Spleen (tissue), 11 donors: Measurements from ENCODE around the gene STAP2. TPM values are rescaled to one million over a fixed set of nuclear protein-coding genes. Genes with fewer than 3 reads are reported as not detected.

Source experiments
- DNase-seq: peaks from one replicate; pipeline ENCODE4 v3.0.0-alpha.2; 2020
- H3K27ac ChIP-seq, 8 donors: fragments of 200-600 bp; sonication (generic) in 7 of 8; 1 replicate in 4 of 8; 2 replicates in 4 of 8; pipeline versions ENCODE4 v1.5.0 to v1.8.0; 2016 to 2021; ENCODE audit warnings: inconsistent platforms in 4 of 8, mild to moderate bottlenecking in 4 of 8, moderate library complexity in 1 of 8
- H3K27me3 ChIP-seq, 7 donors: fragments of 200-600 bp; sonication (generic) in 6 of 7; replicated peaks in 1 of 7; 1 replicate in 4 of 7; 2 replicates in 3 of 7; pipeline versions ENCODE4 v1.5.0 to v1.8.0; 2016 to 2021; ENCODE audit warnings: inconsistent platforms in 3 of 7, mild to moderate bottlenecking in 1 of 7
- H3K36me3 ChIP-seq, 6 donors: fragments of 200-600 bp; sonication (generic) in 5 of 6; 1 replicate in 4 of 6; 2 replicates in 2 of 6; pipeline versions ENCODE4 v1.5.0 to v1.8.0; 2016 to 2021; ENCODE audit warnings: inconsistent platforms in 2 of 6
- H3K4me1 ChIP-seq, 6 donors: fragments of 200-600 bp; sonication (generic) in 5 of 6; 1 replicate in 3 of 6; 2 replicates in 3 of 6; pipeline versions ENCODE4 v1.5.0 to v1.8.0; 2016 to 2021; ENCODE audit warnings: inconsistent platforms in 3 of 6
- H3K4me3 ChIP-seq, 8 donors: fragments of 200-600 bp; sonication (generic) in 7 of 8; 1 replicate in 4 of 8; 2 replicates in 4 of 8; pipeline versions ENCODE4 v1.5.0 to v1.8.0; 2016 to 2021; ENCODE audit warnings: inconsistent platforms in 4 of 8, mild to moderate bottlenecking in 4 of 8, moderate library complexity in 2 of 8
- H3K9me3 ChIP-seq, 8 donors: fragments of 200-600 bp; sonication (generic) in 7 of 8; 1 replicate in 4 of 8; 2 replicates in 4 of 8; pipeline versions ENCODE4 v1.5.0 to v1.8.0; 2016 to 2021; ENCODE audit warnings: inconsistent platforms in 4 of 8
- CTCF ChIP-seq, 11 experiments: fragments of 200-600 bp in 7 of 11; fragments of 450-650 bp in 4 of 11; sonication (generic) in 4 of 11; IDR thresholded peaks in 8 of 11; conservative IDR thresholded peaks in 3 of 11; 1 replicate in 7 of 11; 2 replicates in 4 of 11; pipeline versions ENCODE4 v1.4.0 to v1.8.0; 2016 to 2021; ENCODE audit warnings: antibody characterized with exemption in 11 of 11, inconsistent platforms in 4 of 11, mild to moderate bottlenecking in 1 of 11
- POLR2A ChIP-seq, 3 donors: fragments of 450-650 bp; IDR thresholded peaks; one replicate each; pipeline ENCODE4 v1.5.1; 2017; ENCODE audit warnings: antibody characterized with exemption in 3 of 3, mild to moderate bottlenecking in 1 of 3
- POLR2AphosphoS5 ChIP-seq, 3 donors: sonication (generic); formaldehyde crosslinking; IDR thresholded peaks; one replicate each; pipeline ENCODE4 v1.5.1; 2017; ENCODE audit warnings: antibody characterized with exemption in 3 of 3
- WGBS, 5 donors: extraction: QIAGEN DNeasy Blood & Tissue Kit in 3 of 5; methylation state at CpG; one replicate each; pipeline versions ENCODE4 v1.1.5 to v1.1.7; 2013 to 2018; 5-methylcytosine and 5-hydroxymethylcytosine counted together
- intact Hi-C: fragments of 100-400 bp; cut with DNase I; formaldehyde crosslinking; loops from one replicate; pipeline ENCODE4 v1.15.0; 2023; ENCODE audit warnings: low total_unique reads
- polyA plus RNA-seq, 3 donors: library from polyadenylated mRNA; stranded (reverse); fragments of 200-250 nt; gene quantifications; one replicate each; pipeline ENCODE4 v1.2.1, GENCODE V29; 2013
- total RNA-seq, 7 donors: library from RNA; depleted of rRNA in 3 of 7; stranded (reverse); fragments of >200 nt in 3 of 7; fragmentation: NEBNext Ultra II Directional in 4 of 7; extraction: Animal tissue kit (Norgen Biotek cat#: 25700) in 4 of 7; gene quantifications; one replicate each; pipeline versions ENCODE4 v1.1.0 to v1.2.1, GENCODE V29; 2016 to 2021
- donor health status: healthy with polysubstance abuse.
- donor health status: DM: no; HTN: no; CAD: no; lungs with moderate emphysema.
- donor health status: DM: no; HTN: no; CAD: no.
- donor health status: Bipolar disorder and iron deficiency.
- donor health status: healthy.
- donor health status: DM: no; HTN: no; CAD: no.
- donor health status: DM: yes; HTN: yes; CAD: no.

The STAP2 gene
- total and polyA plus RNA-seq, 10 donors = 0.79 to 5.1 (median 2.1) TPM; not detected in 1

GRCh38 chr19:4320419-4320818, 18.2 kb downstream of the STAP2 start:
- peaks cover 0 to 26% (median 0%) of the 10 kb centered on the region in 7 donors for H3K27me3 ChIP-seq
- WGBS, 5 donors = 86 to 95% (median 95%) methylated on average over 2 of the region's 2 CpGs
- DNase-seq = no peak
- no peak for TF ChIP-seq POLR2A (IDR thresholded peaks at IDR 0.05)
- no peak for TF ChIP-seq POLR2AphosphoS5 (IDR thresholded peaks at IDR 0.05)
- no peak for TF ChIP-seq CTCF (IDR thresholded peaks at IDR 0.05 in 8 of 11, conservative IDR thresholded peaks at IDR 0.05 in 3 of 11)
- H3K9me3 ChIP-seq = peaks cover 0 to 36% (median 3%) of the 10 kb centered on the region in 8 donors
- no peaks in the 10 kb centered on the region for H3K36me3 ChIP-seq
- no peaks in the 10 kb centered on the region for H3K4me1 ChIP-seq
- intact Hi-C loops = no loop called here
- no peak overlapping the region for H3K4me3 ChIP-seq
- H3K27ac ChIP-seq = no peak overlapping the region

GRCh38 chr19:4319067-4319718, 19.4 kb downstream of the STAP2 start:
- DNase-seq = no peak
- Histone ChIP-seq H3K27me3 (peaks cover 0 to 26% (median 0%) of the 10 kb centered on the region in 7 donors), H3K4me3 (no peak overlapping the region), H3K27ac (no peak overlapping the region), H3K4me1 (peaks cover 0 to 8% (median 3%) of the 10 kb centered on the region in 6 donors), H3K9me3 (peaks cover 0 to 36% (median 3%) of the 10 kb centered on the region in 8 donors), H3K36me3 (no peaks in the 10 kb centered on the region)
- WGBS, 5 donors = 95 to 100% (median 95%) methylated on average over 2 of the region's 2 CpGs
- TF ChIP-seq CTCF (IDR thresholded peaks at IDR 0.05 in 8 of 11, conservative IDR thresholded peaks at IDR 0.05 in 3 of 11) = no peak
- TF ChIP-seq POLR2A (IDR thresholded peaks at IDR 0.05) = no peak
- no peak for TF ChIP-seq POLR2AphosphoS5 (IDR thresholded peaks at IDR 0.05)
- intact Hi-C loops = no loop called here

- WGBS, 5 donors = 90 to 96% (median 93%) methylated on average over 7 of the region's 7 CpGs
- Histone ChIP-seq H3K4me1 (peaks cover 0 to 14% (median 3%) of the 10 kb centered on the region in 6 donors), H3K27me3 (peaks cover 0 to 27% (median 0%) of the 10 kb centered on the region in 7 donors), H3K36me3 (no peaks in the 10 kb centered on the region), H3K27ac (no peak overlapping the region), H3K4me3 (no peak overlapping the region), H3K9me3 (peaks cover 0 to 36% (median 3%) of the 10 kb centered on the region in 8 donors)
- TF ChIP-seq POLR2A (IDR thresholded peaks at IDR 0.05) = no peak
- TF ChIP-seq POLR2AphosphoS5 (IDR thresholded peaks at IDR 0.05) = no peak
- TF ChIP-seq CTCF (IDR thresholded peaks at IDR 0.05 in 8 of 11, conservative IDR thresholded peaks at IDR 0.05 in 3 of 11) = no peak
- intact Hi-C loops = no loop called here
- DNase-seq = no peak
These were observed 20.2 kb downstream of the STAP2 start for GRCh38 chr19:4318460-4318859.

GRCh38 chr19:4316956-4317355, 21.7 kb downstream of the STAP2 start:
- DNase-seq = no peak
- H3K4me3 ChIP-seq = no peak overlapping the region
- no peak overlapping the region for H3K27ac ChIP-seq
- H3K27me3 ChIP-seq = peaks cover 0 to 35% (median 0%) of the 10 kb centered on the region in 7 donors
- intact Hi-C loops = no loop called here
- no peak for TF ChIP-seq CTCF (IDR thresholded peaks at IDR 0.05 in 8 of 11, conservative IDR thresholded peaks at IDR 0.05 in 3 of 11)
- TF ChIP-seq POLR2AphosphoS5 (IDR thresholded peaks at IDR 0.05) = no peak
- no peak for TF ChIP-seq POLR2A (IDR thresholded peaks at IDR 0.05)
- WGBS, 5 donors = 86 to 94% (median 89%) methylated on average over 7 to 9 of the region's 9 CpGs
- H3K9me3 ChIP-seq = peaks cover 0 to 26% (median 0%) of the 10 kb centered on the region in 8 donors
- H3K4me1 ChIP-seq = peaks cover 0 to 14% (median 3%) of the 10 kb centered on the region in 6 donors
- H3K36me3 ChIP-seq = no peaks in the 10 kb centered on the region
